Kidney (tissue), 14 donors: ENCODE data around the gene PLA2G6. TPM values are rescaled to one million over a fixed set of nuclear protein-coding genes. Genes with fewer than 3 reads are reported as not detected.
"Not testable (repeated sequence)": the region's sequence is repeated elsewhere in the genome, so short reads cannot be mapped to it uniquely, and the experiment has no call there.

ENCODE experiments used
- DNase-seq, 5 donors: peaks; one replicate each; pipeline ENCODE4 v3.0.0-alpha.2; 2013 to 2020
- FAIRE-seq: peaks from 2 replicates; lab custom pipeline; 2012; peaks lifted over from hg19 to GRCh38; lab: Jason Lieb, UNC
- H3K27ac ChIP-seq, 2 donors: one replicate each; pipeline ENCODE4 v1.7.0; 2013; ENCODE audit warnings: low read depth in 2 of 2, low read length in 2 of 2, inconsistent platforms in 1 of 2
- H3K27me3 ChIP-seq: one replicate; pipeline ENCODE4 v1.7.1; 2013; ENCODE audit warnings: low read length, inconsistent platforms; ENCODE audit not compliant: control insufficient read depth, insufficient read depth
- H3K36me3 ChIP-seq, 3 donors: one replicate each; pipeline versions ENCODE4 v1.7.0 to v1.7.1; 2013; ENCODE audit warnings: low read length in 3 of 3, control low read depth in 1 of 3, inconsistent platforms in 1 of 3; ENCODE audit not compliant: insufficient read depth in 3 of 3, control insufficient read depth in 2 of 3
- H3K4me1 ChIP-seq, 3 donors: one replicate each; pipeline versions ENCODE4 v1.7.0 to v1.7.1; 2013; ENCODE audit warnings: low read length in 3 of 3, inconsistent platforms in 1 of 3, low read depth in 1 of 3; ENCODE audit not compliant: control insufficient read depth in 2 of 3, insufficient read depth in 2 of 3
- H3K4me3 ChIP-seq, 3 donors: one replicate each; pipeline versions ENCODE4 v1.7.0 to v1.8.1; 2013; ENCODE audit warnings: low read length in 3 of 3, control low read depth in 1 of 3, inconsistent platforms in 1 of 3
- H3K9ac ChIP-seq, 3 donors: one replicate each; pipeline versions ENCODE4 v1.7.0 to v1.7.1; 2013; ENCODE audit warnings: low read length in 3 of 3, control low read depth in 1 of 3, inconsistent platforms in 1 of 3
- H3K9me3 ChIP-seq, 3 donors: one replicate each; pipeline versions ENCODE4 v1.7.0 to v1.7.1; 2013; ENCODE audit warnings: low read length in 3 of 3, control low read depth in 1 of 3, inconsistent platforms in 1 of 3; ENCODE audit not compliant: control insufficient read depth in 2 of 3, insufficient read depth in 1 of 3
- intact Hi-C: fragments of 100-400 bp; cut with DNase I; formaldehyde crosslinking; loops from one replicate; pipeline ENCODE4 v1.11.1; 2022
- polyA plus RNA-seq: library from polyadenylated mRNA; stranded (reverse); fragments of 350-450 nt; fragmentation: Illumina TruSeq; extraction: RNeasy Lipid Tissue Mini Kit (QIAGEN cat#74804); gene quantifications from one replicate; pipeline ENCODE4 v1.2.3, GENCODE V29; 2014; ENCODE audit warnings: low read depth, low replicate concordance; ENCODE audit not compliant: insufficient read depth
- total RNA-seq: library from RNA; stranded (reverse); fragmentation: NEBNext Ultra II Directional; extraction: Animal tissue kit (Norgen Biotek cat#: 25700); gene quantifications from one replicate; pipeline ENCODE4 v1.2.1, GENCODE V29; 2021
- TF ChIP-seq, protein P1 (sequence below): IDR thresholded peaks from 3 replicates; pipeline ENCODE4 v1.5.1; 2012; ENCODE audit warnings: mild to moderate bottlenecking, moderate library complexity, borderline replicate concordance; ENCODE audit not compliant: insufficient read depth; ENCODE audit errors: extremely low read depth
- donor health status: control.
- donor health status: control.
- donor health status: control.
- donor health status: control.
- donor health status: control.
- donor health status: DM: yes; HTN: yes; CAD: no.
- donor health status: Normal renal cell carcinoma (clear cell type).

Gene PLA2G6
- total and polyA plus RNA-seq, 2 donors from 2014 or later = 26.6 to 61.6 TPM

DNA sequence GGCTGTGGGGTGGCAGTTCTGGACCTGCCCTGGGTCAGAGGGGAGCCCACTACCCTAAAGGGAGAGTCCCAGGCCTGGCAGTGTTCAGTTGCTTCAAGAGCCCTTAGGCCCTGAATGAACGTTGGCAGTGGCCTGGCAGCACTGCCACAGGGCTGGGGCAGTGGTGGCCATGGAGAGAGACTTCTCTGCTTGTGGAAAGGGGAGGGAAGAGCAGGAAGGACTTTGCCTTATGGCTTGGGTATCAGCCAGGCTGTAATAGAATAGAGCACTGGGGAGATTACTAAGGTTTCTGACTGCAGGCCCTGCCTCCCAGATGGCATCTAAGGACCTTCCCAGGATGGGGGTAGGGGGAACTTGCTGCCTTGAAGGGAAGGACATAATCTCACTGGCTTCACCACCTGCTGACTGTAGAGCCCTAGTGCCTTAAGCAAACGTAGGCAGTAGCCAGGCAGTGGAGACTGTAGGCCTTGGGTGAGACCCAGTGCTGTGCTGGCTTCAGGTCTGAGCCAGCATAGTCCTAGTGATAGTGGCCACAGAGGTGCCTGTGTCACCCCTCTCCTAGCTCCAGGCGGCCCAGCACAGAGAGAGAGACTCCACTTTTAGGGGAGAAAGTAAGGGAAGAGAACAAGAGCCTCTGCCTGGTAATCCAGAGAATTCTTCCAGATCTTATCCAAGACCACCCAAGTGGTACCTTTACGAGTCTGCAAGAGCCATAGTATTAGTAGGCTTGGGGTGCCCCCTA lies 27.6 kb downstream of the PLA2G6 start:
- H3K9ac ChIP-seq = no peak overlapping the region
- FAIRE-seq = no peak

GRCh38 chr22:38151126-38151500 lies 30.5 kb downstream of the PLA2G6 start:
- DNase-seq (peak in 2 of 5 donors; percentile 2 to 4), FAIRE-seq (no peak)
- intact Hi-C loops = no loop called here
- H3K9ac ChIP-seq = no peak overlapping the region
- no peaks in the 10 kb centered on the region for H3K27me3 ChIP-seq
- no peaks in the 10 kb centered on the region for H3K36me3 ChIP-seq
- no peak overlapping the region for H3K4me3 ChIP-seq
- TF ChIP-seq, protein P1, sequence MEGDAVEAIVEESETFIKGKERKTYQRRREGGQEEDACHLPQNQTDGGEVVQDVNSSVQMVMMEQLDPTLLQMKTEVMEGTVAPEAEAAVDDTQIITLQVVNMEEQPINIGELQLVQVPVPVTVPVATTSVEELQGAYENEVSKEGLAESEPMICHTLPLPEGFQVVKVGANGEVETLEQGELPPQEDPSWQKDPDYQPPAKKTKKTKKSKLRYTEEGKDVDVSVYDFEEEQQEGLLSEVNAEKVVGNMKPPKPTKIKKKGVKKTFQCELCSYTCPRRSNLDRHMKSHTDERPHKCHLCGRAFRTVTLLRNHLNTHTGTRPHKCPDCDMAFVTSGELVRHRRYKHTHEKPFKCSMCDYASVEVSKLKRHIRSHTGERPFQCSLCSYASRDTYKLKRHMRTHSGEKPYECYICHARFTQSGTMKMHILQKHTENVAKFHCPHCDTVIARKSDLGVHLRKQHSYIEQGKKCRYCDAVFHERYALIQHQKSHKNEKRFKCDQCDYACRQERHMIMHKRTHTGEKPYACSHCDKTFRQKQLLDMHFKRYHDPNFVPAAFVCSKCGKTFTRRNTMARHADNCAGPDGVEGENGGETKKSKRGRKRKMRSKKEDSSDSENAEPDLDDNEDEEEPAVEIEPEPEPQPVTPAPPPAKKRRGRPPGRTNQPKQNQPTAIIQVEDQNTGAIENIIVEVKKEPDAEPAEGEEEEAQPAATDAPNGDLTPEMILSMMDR = no peak
- peaks cover 0 to 6% (median 5%) of the 10 kb centered on the region in 3 donors for H3K4me1 ChIP-seq
- no peak overlapping the region for H3K27ac ChIP-seq
- H3K9me3 ChIP-seq = no peaks in the 10 kb centered on the region

More for the DNA sequence above, 27.6 kb downstream of the PLA2G6 start:
- Histone ChIP-seq H3K27ac (no peak overlapping the region), H3K4me1 (peaks cover 0 to 3% (median 0%) of the 10 kb centered on the region in 3 donors), H3K36me3 (no peaks in the 10 kb centered on the region), H3K9me3 (no peaks in the 10 kb centered on the region), H3K27me3 (no peaks in the 10 kb centered on the region), H3K4me3 (no peak overlapping the region)
- TF ChIP-seq, protein P1 = no peak
- intact Hi-C loops = no loop called here
- peak in 3 of 5 donors; percentile 13 to 42 (median 16) for DNase-seq

GRCh38 chr22:38148245-38148644 lies 33.4 kb downstream of the PLA2G6 start:
- no peak overlapping the region for H3K4me3 ChIP-seq
- no peaks in the 10 kb centered on the region for H3K9me3 ChIP-seq
- no peaks in the 10 kb centered on the region for H3K27me3 ChIP-seq
- TF ChIP-seq, protein P1 = no peak
- H3K9ac ChIP-seq = no peak overlapping the region
- peaks cover 0 to 5% (median 3%) of the 10 kb centered on the region in 3 donors for H3K4me1 ChIP-seq
- intact Hi-C loops = no loop called here
- no peak overlapping the region for H3K27ac ChIP-seq
- FAIRE-seq (no peak), DNase-seq (peak in 2 of 5 donors; percentile 4 to 5)
- H3K36me3 ChIP-seq = no peaks in the 10 kb centered on the region

DNA sequence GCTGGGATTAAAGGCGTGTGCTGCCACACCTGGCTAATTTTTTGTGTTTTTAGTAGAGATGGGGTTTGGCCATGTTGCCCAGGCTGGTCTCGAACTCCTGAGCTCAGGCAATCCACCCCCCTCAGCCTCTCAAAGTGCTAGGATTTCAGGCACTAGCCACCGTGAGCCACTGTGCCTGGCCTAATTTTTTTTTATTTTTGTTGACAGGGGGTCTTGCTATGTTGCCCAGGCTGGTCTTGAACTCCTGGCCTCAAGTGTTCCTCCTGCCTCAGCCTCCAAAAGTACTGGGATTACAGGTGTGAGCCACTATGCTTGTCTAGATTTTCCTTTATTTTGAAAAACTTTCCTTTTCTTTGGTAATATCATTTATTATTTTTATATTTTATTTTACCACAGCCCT lies 35.5 kb downstream of the PLA2G6 start:
- H3K36me3 ChIP-seq, H3K9me3 ChIP-seq, intact Hi-C loops, H3K27ac ChIP-seq, H3K27me3 ChIP-seq, H3K9ac ChIP-seq, H3K4me3 ChIP-seq, FAIRE-seq, H3K4me1 ChIP-seq: not testable (repeated sequence)
- peak in 1 of 5 donors; percentile 6 for DNase-seq
